Gastrocnemius medialis (tissue), 4 donors: ENCODE results near the gene EAPP. TPM values are rescaled to one million over a fixed set of nuclear protein-coding genes. Genes with fewer than 3 reads are reported as not detected.
"Not testable (repeated sequence)": the region's sequence is repeated elsewhere in the genome, so short reads cannot be mapped to it uniquely, and the experiment has no call there.

ENCODE experiments used
- ATAC-seq, 2 donors: fragments of 150-250 bp; one replicate each; pipeline ENCODE4 v1.9.1; 2016
- DNase-seq, 2 donors: peaks; one replicate each; pipeline ENCODE4 v3.0.0-alpha.2; 2019
- H3K27ac ChIP-seq, 4 donors: fragments of 200-600 bp; sonication (generic); 1 replicate in 1 of 4; 2 replicates in 3 of 4; pipeline ENCODE4 v1.5.1; 2016 to 2018; ENCODE audit warnings: mild to moderate bottlenecking in 2 of 4, moderate library complexity in 1 of 4
- H3K27me3 ChIP-seq, 3 donors: fragments of 200-600 bp; sonication (generic) in 2 of 3; 1 replicate in 1 of 3; 2 replicates in 2 of 3; pipeline versions ENCODE4 v1.5.1 to v1.6.0; 2016 to 2019; ENCODE audit warnings: mild to moderate bottlenecking in 1 of 3, moderate library complexity in 1 of 3
- H3K36me3 ChIP-seq, 2 donors: fragments of 200-600 bp; sonication (generic) in 1 of 2; one replicate each; pipeline ENCODE4 v1.5.1; 2017 to 2018
- H3K4me1 ChIP-seq, 2 donors: fragments of 200-600 bp; sonication (generic) in 1 of 2; one replicate each; pipeline ENCODE4 v1.5.1; 2016 to 2017; ENCODE audit warnings: mild to moderate bottlenecking in 2 of 2
- H3K4me3 ChIP-seq, 4 donors: fragments of 200-600 bp; sonication (generic) in 3 of 4; 1 replicate in 1 of 4; 2 replicates in 3 of 4; pipeline ENCODE4 v1.5.1; 2016 to 2019; ENCODE audit warnings: mild to moderate bottlenecking in 2 of 4
- H3K9me3 ChIP-seq, 3 donors: fragments of 200-600 bp; sonication (generic) in 2 of 3; 1 replicate in 1 of 3; 2 replicates in 2 of 3; pipeline ENCODE4 v1.5.1; 2016 to 2019
- POLR2A ChIP-seq, 2 donors: fragments of 450-650 bp; IDR thresholded peaks; one replicate each; pipeline ENCODE4 v1.6.1; 2017; ENCODE audit warnings: antibody characterized with exemption in 2 of 2, mild to moderate bottlenecking in 2 of 2, moderate library complexity in 2 of 2
- in situ Hi-C, 4 donors: fragments of 200-750 bp; cut with MboI; loops; one replicate each; pipeline versions ENCODE4 v1.15.0 to v1.8.0; 2017; ENCODE audit warnings: low sequenced_read_pairs in 4 of 4
- intact Hi-C: fragments of 100-400 bp; cut with DNase I; formaldehyde crosslinking; loops from one replicate; pipeline ENCODE4 v1.15.1; 2023; ENCODE audit warnings: low total_unique reads
- total RNA-seq, 4 donors: library from RNA; depleted of rRNA; stranded (reverse); fragments of >200 nt; gene quantifications; one replicate each; pipeline versions ENCODE4 v1.1.0 to v1.2.3, GENCODE V29; 2016
- TF ChIP-seq, protein P1 (sequence below), 5 experiments: fragments of 450-650 bp in 3 of 5; fragments of 200-600 bp in 2 of 5; sonication (generic) in 2 of 5; IDR thresholded peaks in 4 of 5; conservative IDR thresholded peaks in 1 of 5; 1 replicate in 4 of 5; 2 replicates in 1 of 5; pipeline ENCODE4 v1.5.1; 2016 to 2019; ENCODE audit warnings: antibody characterized with exemption in 5 of 5, mild to moderate bottlenecking in 3 of 5, moderate library complexity in 3 of 5

The EAPP gene
- total RNA-seq, 4 donors from 2014 or later: 25.6 to 35.7 (median 28.0) TPM

DNA sequence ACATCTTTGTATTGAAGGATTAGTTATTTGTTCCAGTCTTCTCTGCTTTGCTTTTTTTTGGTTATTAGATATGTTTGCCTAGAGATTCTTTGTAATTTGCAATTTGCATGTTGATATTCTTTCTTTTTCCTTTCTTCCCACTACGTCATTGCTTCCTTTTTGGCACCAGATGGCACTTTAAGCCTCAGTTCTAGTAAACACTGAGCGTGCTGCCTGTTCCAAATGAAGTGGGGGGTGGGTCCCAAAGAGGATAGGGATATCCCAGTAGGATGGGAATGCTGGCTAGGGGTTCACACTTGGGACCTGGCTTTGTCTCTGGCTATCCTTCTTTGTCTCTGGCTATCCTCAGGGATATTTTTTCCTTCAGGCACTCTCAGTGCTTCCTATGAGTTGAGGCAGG lies 17.0 kb downstream of the EAPP start:
- H3K4me1 ChIP-seq: no peaks in the 10 kb centered on the region
- in situ Hi-C loops: loop anchor here in 3 of 4 donors (10.0 to 25.0 kb wide), 2 partner anchors 52 to 185 kb away; no protein-coding TSS in a partner anchor
- ATAC-seq (no peak), DNase-seq (no peak)
- no peak overlapping the region for H3K4me3 ChIP-seq
- no peaks in the 10 kb centered on the region for H3K9me3 ChIP-seq
- TF ChIP-seq, protein P1, sequence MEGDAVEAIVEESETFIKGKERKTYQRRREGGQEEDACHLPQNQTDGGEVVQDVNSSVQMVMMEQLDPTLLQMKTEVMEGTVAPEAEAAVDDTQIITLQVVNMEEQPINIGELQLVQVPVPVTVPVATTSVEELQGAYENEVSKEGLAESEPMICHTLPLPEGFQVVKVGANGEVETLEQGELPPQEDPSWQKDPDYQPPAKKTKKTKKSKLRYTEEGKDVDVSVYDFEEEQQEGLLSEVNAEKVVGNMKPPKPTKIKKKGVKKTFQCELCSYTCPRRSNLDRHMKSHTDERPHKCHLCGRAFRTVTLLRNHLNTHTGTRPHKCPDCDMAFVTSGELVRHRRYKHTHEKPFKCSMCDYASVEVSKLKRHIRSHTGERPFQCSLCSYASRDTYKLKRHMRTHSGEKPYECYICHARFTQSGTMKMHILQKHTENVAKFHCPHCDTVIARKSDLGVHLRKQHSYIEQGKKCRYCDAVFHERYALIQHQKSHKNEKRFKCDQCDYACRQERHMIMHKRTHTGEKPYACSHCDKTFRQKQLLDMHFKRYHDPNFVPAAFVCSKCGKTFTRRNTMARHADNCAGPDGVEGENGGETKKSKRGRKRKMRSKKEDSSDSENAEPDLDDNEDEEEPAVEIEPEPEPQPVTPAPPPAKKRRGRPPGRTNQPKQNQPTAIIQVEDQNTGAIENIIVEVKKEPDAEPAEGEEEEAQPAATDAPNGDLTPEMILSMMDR (IDR thresholded peaks at IDR 0.05 in 4 of 5, conservative IDR thresholded peaks at IDR 0.05 in 1 of 5): no peak
- no peaks in the 10 kb centered on the region for H3K27me3 ChIP-seq
- no peak overlapping the region for H3K27ac ChIP-seq
- intact Hi-C loops: no loop called here
- H3K36me3 ChIP-seq: peaks cover 14 to 99% of the 10 kb centered on the region in 2 donors

DNA sequence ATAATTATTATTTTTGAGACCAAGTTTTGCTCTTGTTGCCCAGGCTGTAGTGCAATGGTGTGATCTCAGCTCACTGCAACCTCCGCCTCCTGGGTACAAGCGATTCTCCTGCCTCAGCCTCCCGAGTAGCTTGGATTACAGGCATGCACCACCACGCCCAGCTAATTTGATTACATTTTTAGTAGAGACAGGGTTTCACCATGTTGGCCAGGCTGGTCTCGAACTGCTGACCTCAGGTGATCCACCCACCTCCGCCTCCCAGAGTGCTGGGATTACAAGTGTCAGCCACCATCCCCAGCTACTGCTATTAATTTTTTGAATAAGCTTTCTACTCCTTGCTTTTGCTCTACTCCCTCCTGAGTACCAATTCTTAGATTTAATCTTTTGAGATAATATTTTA lies 18.4 kb downstream of the EAPP start:
- H3K27me3 ChIP-seq, H3K9me3 ChIP-seq, H3K27ac ChIP-seq, intact Hi-C loops, DNase-seq, H3K4me3 ChIP-seq, H3K4me1 ChIP-seq, ATAC-seq: not testable (repeated sequence)
- H3K36me3 ChIP-seq: peaks cover 11 to 95% of the 10 kb centered on the region in 2 donors
- in situ Hi-C loops: loop anchor here in 3 of 4 donors (10.0 to 25.0 kb wide), 2 partner anchors 54 to 184 kb away; no protein-coding TSS in a partner anchor

DNA sequence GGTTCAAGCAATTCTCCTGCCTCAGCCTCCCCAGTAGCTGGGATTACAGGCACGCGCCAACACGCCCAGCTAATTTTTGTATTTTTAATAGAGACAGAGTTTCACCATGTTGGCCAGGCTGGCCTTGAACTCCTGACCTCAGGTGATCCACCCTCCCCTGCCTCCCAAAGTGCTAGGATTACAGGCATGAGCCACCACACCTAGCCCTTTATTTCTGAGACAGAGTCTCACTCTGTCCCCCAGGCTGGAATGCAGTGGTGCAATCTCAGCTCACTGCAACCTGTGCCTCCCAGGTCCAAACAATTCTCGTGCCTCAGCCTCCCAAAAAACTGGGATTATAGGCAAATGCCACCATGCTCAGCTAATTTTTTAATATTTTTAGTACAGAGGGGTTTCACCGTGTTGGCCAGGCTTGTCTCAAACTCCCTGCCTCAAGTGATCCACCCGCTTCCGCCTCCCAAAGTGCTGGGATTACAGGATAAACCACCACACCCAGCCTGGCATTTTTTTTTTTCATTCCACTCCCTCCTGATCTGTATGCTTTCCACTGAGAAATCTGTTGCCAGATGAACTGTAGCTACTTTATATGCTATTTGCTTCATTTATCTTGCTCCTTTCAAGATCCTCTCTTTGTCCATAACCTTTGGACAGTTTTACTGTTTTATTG lies 19.1 kb downstream of the EAPP start:
- in situ Hi-C loops: loop anchor here in 3 of 4 donors (10.0 to 25.0 kb wide), 2 partner anchors 54 to 183 kb away; no protein-coding TSS in a partner anchor
- intact Hi-C loops, H3K4me1 ChIP-seq, ATAC-seq, DNase-seq, H3K27ac ChIP-seq, H3K9me3 ChIP-seq, H3K27me3 ChIP-seq, H3K4me3 ChIP-seq: not testable (repeated sequence)
- peaks cover 11 to 93% of the 10 kb centered on the region in 2 donors for H3K36me3 ChIP-seq

DNA sequence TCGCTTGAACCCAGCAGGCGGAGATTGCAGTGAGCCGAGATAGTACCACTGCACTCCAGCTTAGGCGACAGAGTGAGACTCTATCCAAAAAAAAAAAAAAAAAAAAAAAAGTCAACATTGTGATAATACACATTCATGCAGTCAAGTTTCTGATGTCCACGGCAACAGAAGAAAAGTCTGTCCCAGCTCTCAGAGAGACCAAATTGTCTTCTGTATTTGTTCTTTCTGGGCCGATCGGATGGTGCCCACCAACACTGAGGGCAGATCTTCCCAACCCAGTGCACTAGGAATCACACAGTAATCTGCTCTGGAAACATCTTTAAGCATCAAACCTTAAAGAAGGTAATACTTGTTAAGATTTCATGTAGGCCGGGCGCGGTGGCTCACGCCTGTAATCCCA lies 31.6 kb downstream of the EAPP start:
- TF ChIP-seq POLR2A (IDR thresholded peaks at IDR 0.05): no peak
- TF ChIP-seq, protein P1 (IDR thresholded peaks at IDR 0.05 in 4 of 5, conservative IDR thresholded peaks at IDR 0.05 in 1 of 5): no peak
- no peak for ATAC-seq

DNA sequence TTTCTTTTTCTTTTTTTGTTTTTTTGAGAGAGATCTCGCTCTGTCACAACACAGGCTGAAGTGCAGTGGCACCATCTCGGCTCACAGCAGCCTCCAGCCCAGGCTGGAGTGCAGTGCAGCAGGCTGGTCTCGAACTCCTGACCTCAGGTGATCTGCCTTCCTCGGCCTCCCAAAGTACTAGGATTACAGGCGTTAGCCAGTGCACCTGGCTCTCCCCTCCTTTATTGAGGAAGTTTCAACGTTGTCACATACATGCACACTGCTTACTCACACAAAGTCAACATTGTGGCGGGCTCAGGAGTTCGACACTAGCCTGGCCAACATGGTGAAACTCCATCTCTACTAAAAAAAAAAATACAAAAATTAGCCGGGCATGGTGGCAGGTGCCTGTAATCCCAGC lies 32.0 kb downstream of the EAPP start:
- no peaks in the 10 kb centered on the region for H3K36me3 ChIP-seq
- H3K4me1 ChIP-seq: no peaks in the 10 kb centered on the region
- no peaks in the 10 kb centered on the region for H3K9me3 ChIP-seq
- no peak overlapping the region for H3K4me3 ChIP-seq
- DNase-seq (no peak), ATAC-seq (no peak)
- no peaks in the 10 kb centered on the region for H3K27me3 ChIP-seq
- TF ChIP-seq POLR2A (IDR thresholded peaks at IDR 0.05): no peak
- TF ChIP-seq, protein P1 (IDR thresholded peaks at IDR 0.05 in 4 of 5, conservative IDR thresholded peaks at IDR 0.05 in 1 of 5): no peak
- H3K27ac ChIP-seq: no peak overlapping the region
- intact Hi-C loops: no loop called here
- in situ Hi-C loops: loop anchor here in 3 of 4 donors (10.0 to 25.0 kb wide), 2 partner anchors 170 to 173 kb away; no protein-coding TSS in a partner anchor

More for the DNA sequence above, 31.6 kb downstream of the EAPP start:
- in situ Hi-C loops (loop anchor here in 3 of 4 donors (10.0 to 25.0 kb wide), 2 partner anchors 171 to 173 kb away; no protein-coding TSS in a partner anchor), intact Hi-C loops (no loop called here)
- DNase-seq: no peak
- Histone ChIP-seq H3K9me3 (no peaks in the 10 kb centered on the region), H3K4me1 (no peaks in the 10 kb centered on the region), H3K36me3 (no peaks in the 10 kb centered on the region), H3K27me3 (no peaks in the 10 kb centered on the region), H3K4me3 (no peak overlapping the region), H3K27ac (no peak overlapping the region)

DNA sequence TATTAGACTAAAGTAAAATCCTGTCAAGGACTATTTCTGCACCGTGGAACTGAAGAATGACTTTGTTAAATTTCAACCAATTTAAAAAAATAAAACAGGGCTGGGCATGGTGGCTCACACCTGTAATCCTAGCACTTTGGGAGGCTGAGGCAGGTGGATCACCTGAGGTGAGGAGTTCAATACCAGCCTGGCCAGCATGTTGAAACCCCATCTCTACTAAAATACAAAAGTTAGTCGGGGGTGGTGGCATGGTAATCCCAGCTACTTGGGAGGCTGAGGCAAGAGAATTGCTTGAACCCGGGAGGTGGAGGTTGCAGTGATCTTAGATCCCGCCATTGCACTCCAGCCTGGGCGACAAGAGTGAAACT lies 34.4 kb downstream of the EAPP start:
- intact Hi-C loops: not testable (repeated sequence)
- in situ Hi-C loops: loop anchor here in 3 of 4 donors (10.0 to 25.0 kb wide), 2 partner anchors 168 to 170 kb away; no protein-coding TSS in a partner anchor

DNA sequence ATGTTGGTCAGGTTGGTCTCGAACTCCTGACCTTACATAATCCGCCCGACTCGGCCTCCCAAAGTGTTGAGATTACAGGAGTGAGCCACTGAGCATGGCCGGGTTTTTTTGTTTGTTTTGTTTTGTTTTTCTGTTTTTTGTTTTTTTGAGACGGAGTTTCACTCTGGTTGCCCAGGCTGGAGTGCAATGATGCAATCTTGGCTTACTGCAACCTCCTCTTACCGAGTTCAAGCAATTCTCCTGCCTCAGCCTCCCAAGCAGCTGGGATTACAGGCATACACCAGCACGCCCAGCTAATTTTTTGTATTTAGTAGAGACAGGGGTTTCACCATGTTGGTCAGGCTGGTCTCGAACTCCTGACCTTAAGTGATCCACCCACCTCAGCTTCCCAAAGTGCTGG lies 35.5 kb downstream of the EAPP start:
- H3K4me1 ChIP-seq, DNase-seq, H3K27ac ChIP-seq, ATAC-seq, intact Hi-C loops, H3K9me3 ChIP-seq, H3K36me3 ChIP-seq, H3K4me3 ChIP-seq, H3K27me3 ChIP-seq: not testable (repeated sequence)
- in situ Hi-C loops: loop anchor here in 3 of 4 donors (10.0 to 25.0 kb wide), 2 partner anchors 167 to 169 kb away; no protein-coding TSS in a partner anchor

More for the DNA sequence above, 34.4 kb downstream of the EAPP start:
- H3K9me3 ChIP-seq, DNase-seq, H3K27ac ChIP-seq, H3K4me1 ChIP-seq, H3K36me3 ChIP-seq, H3K27me3 ChIP-seq, ATAC-seq, H3K4me3 ChIP-seq: not testable (repeated sequence)
